Panc1 (cell line): ENCODE measurements around the gene SBK2.

Experiments used
- POLR2AphosphoS5 ChIP-seq: IDR thresholded peaks from 2 replicates; pipeline ENCODE4 v1.6.1; 2012; ENCODE audit warnings: mild to moderate bottlenecking, low read depth, low read length, moderate library complexity
- SIN3A ChIP-seq: IDR thresholded peaks from 2 replicates; pipeline ENCODE4 v1.6.1; 2012; ENCODE audit warnings: low read depth, mild to moderate bottlenecking, low read length, moderate library complexity, borderline replicate concordance; ENCODE audit not compliant: insufficient read depth
- TF ChIP-seq, protein P1 (sequence below): fragments of 450-650 bp; IDR thresholded peaks from 2 replicates; pipeline ENCODE4 v1.5.1; 2017; ENCODE audit warnings: mild to moderate bottlenecking

DNA sequence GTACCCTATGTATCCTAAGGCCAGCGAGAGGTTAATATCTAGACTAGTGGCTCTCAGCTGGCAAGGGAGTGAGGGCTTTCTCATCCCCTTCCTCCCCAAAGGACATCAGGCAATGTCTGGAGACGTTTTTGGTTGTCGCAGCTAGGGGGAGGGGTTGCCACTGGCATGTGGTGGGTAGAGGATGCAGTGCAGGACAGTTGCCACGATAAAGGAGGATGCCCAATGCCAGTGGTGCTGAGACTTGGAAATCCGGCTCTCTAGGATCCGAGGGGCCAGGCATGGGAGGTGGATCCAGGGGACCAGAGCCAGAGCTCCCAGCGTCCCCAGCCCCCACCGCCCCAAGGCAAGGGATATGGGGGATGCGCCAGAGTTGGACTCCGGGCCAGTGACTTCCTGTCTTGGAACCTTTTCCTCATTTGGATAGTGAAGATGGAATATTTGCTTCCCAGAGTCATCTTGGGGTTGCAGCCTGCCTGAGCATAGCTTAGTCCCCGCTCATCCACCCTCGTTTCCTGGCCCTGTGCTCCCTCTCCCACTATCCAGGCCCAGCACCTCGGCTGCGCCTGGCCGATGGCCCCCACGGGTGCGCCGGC, 43.8 kb downstream of the SBK2 start:
- TF ChIP-seq, protein P1, sequence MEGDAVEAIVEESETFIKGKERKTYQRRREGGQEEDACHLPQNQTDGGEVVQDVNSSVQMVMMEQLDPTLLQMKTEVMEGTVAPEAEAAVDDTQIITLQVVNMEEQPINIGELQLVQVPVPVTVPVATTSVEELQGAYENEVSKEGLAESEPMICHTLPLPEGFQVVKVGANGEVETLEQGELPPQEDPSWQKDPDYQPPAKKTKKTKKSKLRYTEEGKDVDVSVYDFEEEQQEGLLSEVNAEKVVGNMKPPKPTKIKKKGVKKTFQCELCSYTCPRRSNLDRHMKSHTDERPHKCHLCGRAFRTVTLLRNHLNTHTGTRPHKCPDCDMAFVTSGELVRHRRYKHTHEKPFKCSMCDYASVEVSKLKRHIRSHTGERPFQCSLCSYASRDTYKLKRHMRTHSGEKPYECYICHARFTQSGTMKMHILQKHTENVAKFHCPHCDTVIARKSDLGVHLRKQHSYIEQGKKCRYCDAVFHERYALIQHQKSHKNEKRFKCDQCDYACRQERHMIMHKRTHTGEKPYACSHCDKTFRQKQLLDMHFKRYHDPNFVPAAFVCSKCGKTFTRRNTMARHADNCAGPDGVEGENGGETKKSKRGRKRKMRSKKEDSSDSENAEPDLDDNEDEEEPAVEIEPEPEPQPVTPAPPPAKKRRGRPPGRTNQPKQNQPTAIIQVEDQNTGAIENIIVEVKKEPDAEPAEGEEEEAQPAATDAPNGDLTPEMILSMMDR, result no peak
- TF ChIP-seq POLR2AphosphoS5, result no peak
- no peak for TF ChIP-seq SIN3A
